CD4-positive, alpha-beta T cell (primary cell): Measurements from ENCODE around the gene GLCCI1. TPM values are rescaled to one million over a fixed set of nuclear protein-coding genes. Genes with fewer than 3 reads are reported as not detected.

Experiments used
- ATAC-seq: fragments of 200-7000 bp; cut with Tn5 transposase; one replicate; pipeline ENCODE4 v1.10.0; 2022; ENCODE audit warnings: mild to moderate bottlenecking; ENCODE audit not compliant: poor library complexity
- CTCF ChIA-PET: fragments of 350-600 bp; sonication (Branson Sonifier 250); formaldehyde crosslinking; loops from one replicate; lab custom pipeline; 2021; ENCODE audit warnings: antibody characterized with exemption, inconsistent platforms; lab: Charles Lee
- POLR2A ChIA-PET: fragments of 350-600 bp; sonication (Branson Sonifier 250); formaldehyde crosslinking; loops from one replicate; lab custom pipeline; 2021; ENCODE audit warnings: antibody characterized with exemption, inconsistent platforms; lab: Charles Lee
- DNase-seq, 14 experiments: peaks; one replicate each; pipeline ENCODE4 v3.0.0-alpha.2; 2013 to 2020; ENCODE audit warnings: mixed read lengths in 2 of 14
- H3K27ac ChIP-seq, 2 donors: one replicate each; pipeline versions ENCODE4 v1.5.1 to v1.7.0; 2013; ENCODE audit warnings: low read length in 2 of 2, low read depth in 1 of 2, mild to moderate bottlenecking in 1 of 2
- H3K27me3 ChIP-seq, 2 experiments: 1 replicate in 1 of 2; 2 replicates in 1 of 2; pipeline versions ENCODE4 v1.6.1 to v1.7.0; 2013; ENCODE audit warnings: low read length in 2 of 2, control low read depth in 1 of 2, mild to moderate bottlenecking in 1 of 2, moderate library complexity in 1 of 2; ENCODE audit not compliant: insufficient read depth in 2 of 2, control insufficient read depth in 1 of 2
- H3K36me3 ChIP-seq: one replicate; pipeline ENCODE4 v1.6.1; 2013; ENCODE audit warnings: low read length, control low read depth; ENCODE audit not compliant: insufficient read depth
- H3K4me1 ChIP-seq: one replicate; pipeline ENCODE4 v1.6.1; 2013; ENCODE audit warnings: low read length, control low read depth; ENCODE audit not compliant: insufficient read depth
- H3K4me3 ChIP-seq: one replicate; pipeline ENCODE4 v1.5.1; 2013; ENCODE audit warnings: mild to moderate bottlenecking, low read length, moderate library complexity
- H3K9me3 ChIP-seq, 2 experiments: 1 replicate in 1 of 2; 2 replicates in 1 of 2; pipeline versions ENCODE4 v1.6.1 to v1.7.0; 2013; ENCODE audit warnings: low read length in 2 of 2, mild to moderate bottlenecking in 2 of 2, control low read depth in 1 of 2, moderate library complexity in 1 of 2; ENCODE audit not compliant: control insufficient read depth in 1 of 2, insufficient read depth in 1 of 2
- H3K27ac Mint-ChIP-seq: one replicate; pipeline ENCODE4 v1.8.0; 2020; ENCODE audit warnings: mixed read lengths
- H3K27me3 Mint-ChIP-seq: one replicate; pipeline ENCODE4 v1.8.0; 2021; ENCODE audit warnings: mixed read lengths
- H3K36me3 Mint-ChIP-seq: one replicate; pipeline ENCODE4 v1.8.0; 2021; ENCODE audit warnings: low read depth, mixed read lengths
- H3K4me1 Mint-ChIP-seq: one replicate; pipeline ENCODE4 v1.8.0; 2021; ENCODE audit warnings: low read depth, mixed read lengths
- H3K4me3 Mint-ChIP-seq: one replicate; pipeline ENCODE4 v1.8.0; 2020; ENCODE audit warnings: mild to moderate bottlenecking, mixed read lengths
- H3K9me3 Mint-ChIP-seq: one replicate; pipeline ENCODE4 v1.8.0; 2020; ENCODE audit warnings: mixed read lengths
- intact Hi-C, 2 experiments: fragments of 100-400 bp; cut with DNase I in 1 of 2; cut with micrococcal nuclease in 1 of 2; formaldehyde crosslinking; loops; one replicate each; pipeline versions ENCODE4 v1.15.1 to v1.9.0; 2023 to 2025; cut with DNase I, micrococcal nuclease
- total RNA-seq, 174 experiments: library from RNA in 2 of 174; stranded (reverse) in 2 of 174; gene quantifications; one replicate each; pipeline ENCODE4 v1.2.3 and lab custom pipeline; 2021 to 2026
- TF ChIP-seq, protein P1 (sequence below): fragments of 200-600 bp; IDR thresholded peaks from one replicate; pipeline ENCODE4 v1.8.0; 2022; ENCODE audit warnings: antibody characterized with exemption, mild to moderate bottlenecking

The GLCCI1 gene
- total RNA-seq, 2 experiments from 2014 or later: 22.2 to 22.3 TPM

DNA sequence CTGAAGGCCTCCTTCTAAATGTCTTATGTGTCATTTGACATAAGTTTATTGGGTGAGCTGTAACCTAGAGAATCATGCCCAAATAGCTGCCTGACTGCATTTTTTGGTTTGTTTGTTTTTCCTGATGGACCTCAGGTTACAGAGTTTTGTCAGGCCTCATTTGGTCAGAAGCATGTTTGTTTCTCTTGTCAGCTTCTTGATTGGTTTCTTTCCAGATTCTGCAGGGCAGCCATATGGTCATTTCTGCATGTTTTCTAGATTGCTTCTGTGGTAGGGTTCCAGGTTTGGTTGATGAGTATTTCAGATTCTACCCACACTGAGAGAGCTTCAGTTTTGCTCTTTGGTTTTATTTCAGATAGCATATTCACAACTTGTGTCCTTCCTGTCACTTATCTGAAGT, 28.0 kb downstream of the GLCCI1 start:
- H3K4me3 Mint-ChIP-seq: no peak overlapping the region
- Histone ChIP-seq H3K9me3 (peaks cover 8 to 19% of the 10 kb centered on the region in 2 experiments), H3K4me1 (peaks cover 4% of the 10 kb centered on the region), H3K36me3 (no peaks in the 10 kb centered on the region), H3K4me3 (no peak overlapping the region), H3K27me3 (no peaks in the 10 kb centered on the region), H3K27ac (no peak overlapping the region)
- TF ChIP-seq, protein P1, sequence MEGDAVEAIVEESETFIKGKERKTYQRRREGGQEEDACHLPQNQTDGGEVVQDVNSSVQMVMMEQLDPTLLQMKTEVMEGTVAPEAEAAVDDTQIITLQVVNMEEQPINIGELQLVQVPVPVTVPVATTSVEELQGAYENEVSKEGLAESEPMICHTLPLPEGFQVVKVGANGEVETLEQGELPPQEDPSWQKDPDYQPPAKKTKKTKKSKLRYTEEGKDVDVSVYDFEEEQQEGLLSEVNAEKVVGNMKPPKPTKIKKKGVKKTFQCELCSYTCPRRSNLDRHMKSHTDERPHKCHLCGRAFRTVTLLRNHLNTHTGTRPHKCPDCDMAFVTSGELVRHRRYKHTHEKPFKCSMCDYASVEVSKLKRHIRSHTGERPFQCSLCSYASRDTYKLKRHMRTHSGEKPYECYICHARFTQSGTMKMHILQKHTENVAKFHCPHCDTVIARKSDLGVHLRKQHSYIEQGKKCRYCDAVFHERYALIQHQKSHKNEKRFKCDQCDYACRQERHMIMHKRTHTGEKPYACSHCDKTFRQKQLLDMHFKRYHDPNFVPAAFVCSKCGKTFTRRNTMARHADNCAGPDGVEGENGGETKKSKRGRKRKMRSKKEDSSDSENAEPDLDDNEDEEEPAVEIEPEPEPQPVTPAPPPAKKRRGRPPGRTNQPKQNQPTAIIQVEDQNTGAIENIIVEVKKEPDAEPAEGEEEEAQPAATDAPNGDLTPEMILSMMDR: no peak
- ChIA-PET CTCF (interaction anchor here (1.3 kb wide), 1 partner anchor 19 kb away, joined by 3 read pairs; no protein-coding TSS in a partner anchor), POLR2A (interaction anchor here (0.7 to 4.3 kb wide), 3 partner anchors 24 to 183 kb away, joined by 3 to 27 read pairs (median 3); partner anchors contain the start of gene GLCCI1)
- ATAC-seq (no peak), DNase-seq (no peak)
- H3K9me3 Mint-ChIP-seq: peaks cover 11% of the 10 kb centered on the region
- no peaks in the 10 kb centered on the region for H3K27me3 Mint-ChIP-seq
- H3K27ac Mint-ChIP-seq: peak overlapping the region; percentile 48
- H3K36me3 Mint-ChIP-seq: peaks cover 47% of the 10 kb centered on the region
- intact Hi-C loops: no loop called here
- peaks cover 34% of the 10 kb centered on the region for H3K4me1 Mint-ChIP-seq

DNA sequence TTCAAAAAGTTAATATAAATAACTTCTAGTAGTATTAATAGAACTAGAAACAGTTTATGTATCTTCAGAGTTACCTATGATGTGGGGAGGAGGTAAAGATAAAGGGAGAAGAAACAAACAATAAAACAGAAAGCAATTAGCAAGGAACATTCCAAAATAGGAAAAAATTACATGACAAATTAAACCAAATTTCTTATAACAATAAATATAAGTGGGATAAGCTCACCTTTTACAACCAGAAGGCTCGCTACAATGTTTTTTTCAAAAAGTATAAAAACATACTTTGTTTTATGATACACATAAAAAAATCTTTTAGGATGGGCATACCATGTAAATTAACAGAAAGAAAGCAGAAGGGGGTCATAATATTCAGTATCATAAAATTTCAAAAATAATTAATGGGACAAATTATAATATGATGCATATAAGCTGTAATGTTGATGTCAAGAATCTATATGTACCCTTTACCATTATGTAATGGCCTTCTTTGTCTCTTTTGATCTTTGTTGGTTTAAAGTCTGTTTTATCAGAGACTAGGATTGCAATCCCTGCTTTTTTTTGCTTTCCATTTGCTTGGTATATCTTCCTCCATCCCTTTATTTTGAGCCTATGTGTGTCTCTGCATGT, 31.8 kb downstream of the GLCCI1 start:
- DNase-seq (no peak), ATAC-seq (no peak)
- H3K9me3 Mint-ChIP-seq: peaks cover 3% of the 10 kb centered on the region
- H3K4me3 Mint-ChIP-seq: no peak overlapping the region
- H3K27me3 ChIP-seq: no peaks in the 10 kb centered on the region
- no peak overlapping the region for H3K4me3 ChIP-seq
- TF ChIP-seq, protein P1: no peak
- H3K36me3 ChIP-seq: peaks cover 17% of the 10 kb centered on the region
- intact Hi-C loops: no loop called here
- POLR2A ChIA-PET: interaction anchor here (2.0 kb wide), 1 partner anchor 31 kb away, joined by 7 read pairs; the partner anchor contains the start of gene GLCCI1
- H3K27ac ChIP-seq: no peak overlapping the region
- CTCF ChIA-PET: no interaction called here
- H3K4me1 Mint-ChIP-seq: peaks cover 37% of the 10 kb centered on the region
- H3K27me3 Mint-ChIP-seq: no peaks in the 10 kb centered on the region
- H3K9me3 ChIP-seq: peaks cover 4 to 8% of the 10 kb centered on the region in 2 experiments
- peaks cover 57% of the 10 kb centered on the region for H3K36me3 Mint-ChIP-seq
- no peak overlapping the region for H3K27ac Mint-ChIP-seq
- peaks cover 4% of the 10 kb centered on the region for H3K4me1 ChIP-seq

DNA sequence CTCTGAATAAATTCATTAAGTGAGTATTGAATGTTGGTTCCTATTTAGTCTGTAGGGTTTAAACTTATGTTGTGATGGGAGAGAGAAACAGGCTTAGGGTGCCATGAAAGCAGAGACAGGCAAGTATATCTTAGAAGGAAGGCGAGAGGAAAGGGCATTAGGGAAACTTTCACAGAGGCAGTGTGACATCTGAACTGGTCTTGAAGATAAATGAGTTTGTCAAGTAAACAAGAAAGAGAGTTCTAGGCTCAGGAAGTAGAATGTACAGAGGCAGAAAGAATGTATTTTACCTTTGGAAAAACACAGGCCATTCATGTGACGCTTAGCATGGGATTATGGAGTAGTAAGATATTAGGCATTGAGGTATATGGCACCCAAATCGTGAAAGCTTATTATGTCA, 34.5 kb downstream of the GLCCI1 start:
- intact Hi-C loops: no loop called here
- Histone ChIP-seq H3K27me3 (no peaks in the 10 kb centered on the region), H3K4me3 (no peak overlapping the region), H3K9me3 (peaks cover 4 to 8% of the 10 kb centered on the region in 2 experiments), H3K27ac (no peak overlapping the region), H3K4me1 (peaks cover 3% of the 10 kb centered on the region), H3K36me3 (peaks cover 36% of the 10 kb centered on the region)
- ChIA-PET CTCF (no interaction called here), POLR2A (no interaction called here)
- DNase-seq: no peak
- Mint-ChIP-seq H3K27ac (peak overlapping the region; percentile 7), H3K4me3 (no peak overlapping the region), H3K36me3 (peaks cover 72% of the 10 kb centered on the region), H3K9me3 (peaks cover 3% of the 10 kb centered on the region), H3K4me1 (peaks cover 24% of the 10 kb centered on the region), H3K27me3 (no peaks in the 10 kb centered on the region)
- TF ChIP-seq, protein P1: no peak
- ATAC-seq: no peak
